NK-92 (cell line): ENCODE measurements around the gene NOS2.
"Not testable (repeated sequence)": the region's sequence is repeated elsewhere in the genome, so short reads cannot be mapped to it uniquely, and the experiment has no call there.

Experiments
- DNase-seq: peaks from one replicate; lab custom pipeline; 2025; ENCODE audit not compliant: unreplicated experiment; lab: John Stamatoyannopoulos, UW

NOS2 gene

GRCh38 chr17:27733773-27734172, 66.6 kb downstream of the NOS2 start:
- DNase-seq: no peak

GRCh38 chr17:27732746-27733145, 67.6 kb downstream of the NOS2 start:
- not testable (repeated sequence) for DNase-seq

GRCh38 chr17:27725982-27726381, 74.3 kb downstream of the NOS2 start:
- not testable (repeated sequence) for DNase-seq

- DNase-seq: no peak
These were observed 78.5 kb downstream of the NOS2 start for GRCh38 chr17:27721797-27722196.
